Stomach (tissue), 9 donors: Measurements from ENCODE around the gene MUC6. TPM values are rescaled to one million over a fixed set of nuclear protein-coding genes. Genes with fewer than 3 reads are reported as not detected.

Source experiments
- DNase-seq, 2 donors: peaks; one replicate each; pipeline versions ENCODE4 v3.0.0 to v3.0.0-alpha.2; 2013 to 2019
- H3K27ac ChIP-seq, 5 donors: fragments of 200-600 bp in 4 of 5; sonication (generic) in 4 of 5; one replicate each; pipeline ENCODE4 v1.5.1; 2013 to 2019; ENCODE audit warnings: mild to moderate bottlenecking in 1 of 5, moderate library complexity in 1 of 5
- H3K27me3 ChIP-seq, 3 donors: fragments of 200-600 bp; sonication (generic); one replicate each; pipeline ENCODE4 v1.5.1; 2017 to 2019; ENCODE audit warnings: mixed run types in 1 of 3
- H3K36me3 ChIP-seq, 4 donors: fragments of 200-600 bp; sonication (generic); 1 replicate in 3 of 4; 2 replicates in 1 of 4; pipeline ENCODE4 v1.5.1; 2016 to 2019
- H3K4me1 ChIP-seq, 4 donors: fragments of 200-600 bp; sonication (generic); one replicate each; pipeline ENCODE4 v1.5.1; 2016 to 2019
- H3K4me3 ChIP-seq, 4 donors: fragments of 200-600 bp; sonication (generic) in 3 of 4; one replicate each; pipeline ENCODE4 v1.5.1; 2016 to 2019; ENCODE audit warnings: mild to moderate bottlenecking in 1 of 4
- H3K9me3 ChIP-seq, 4 donors: fragments of 200-600 bp; sonication (generic); one replicate each; pipeline ENCODE4 v1.5.1; 2016 to 2019
- EP300 ChIP-seq: sonication (generic); formaldehyde crosslinking; IDR thresholded peaks from one replicate; pipeline ENCODE4 v1.6.1; 2017; ENCODE audit warnings: antibody characterized with exemption
- POLR2A ChIP-seq, 4 donors: fragments of 450-650 bp; IDR thresholded peaks; one replicate each; pipeline ENCODE4 v1.6.1; 2016; ENCODE audit warnings: antibody characterized with exemption in 4 of 4, control low read depth in 2 of 4, mild to moderate bottlenecking in 1 of 4, moderate library complexity in 1 of 4
- POLR2AphosphoS5 ChIP-seq, 3 donors: sonication (generic); formaldehyde crosslinking; IDR thresholded peaks; one replicate each; pipeline ENCODE4 v1.6.1; 2016; ENCODE audit warnings: antibody characterized with exemption in 3 of 3
- WGBS, 5 donors: extraction: QIAGEN DNeasy Blood & Tissue Kit in 3 of 5; methylation state at CpG; one replicate each; pipeline versions ENCODE4 v1.1.5 to v1.1.7; 2013 to 2018; 5-methylcytosine and 5-hydroxymethylcytosine counted together
- intact Hi-C: fragments of 100-400 bp; cut with DNase I; formaldehyde crosslinking; loops from one replicate; pipeline ENCODE4 v1.15.1; 2023; ENCODE audit warnings: low total_unique reads
- polyA plus RNA-seq, 3 donors: library from polyadenylated mRNA; stranded (reverse); fragments of 200-250 nt; gene quantifications; one replicate each; pipeline ENCODE4 v1.2.3, GENCODE V29; 2013
- total RNA-seq, 5 donors: library from RNA; depleted of rRNA; stranded (reverse); fragments of >200 nt; gene quantifications; one replicate each; pipeline versions ENCODE4 v1.1.0 to v1.2.3, GENCODE V29; 2014 to 2016
- TF ChIP-seq, protein P1 (sequence below), 7 experiments: fragments of 450-650 bp in 4 of 7; fragments of 200-600 bp in 3 of 7; sonication (generic) in 3 of 7; IDR thresholded peaks; one replicate each; pipeline ENCODE4 v1.5.1; 2016 to 2019; ENCODE audit warnings: antibody characterized with exemption in 7 of 7, control low read depth in 2 of 7, mild to moderate bottlenecking in 1 of 7
- donor health status: healthy with polysubstance abuse.
- donor health status: Bipolar disorder and iron deficiency.
- donor health status: healthy.

Gene MUC6
- total and polyA plus RNA-seq, 8 donors = 0.29 to 215 (median 108) TPM

DNA sequence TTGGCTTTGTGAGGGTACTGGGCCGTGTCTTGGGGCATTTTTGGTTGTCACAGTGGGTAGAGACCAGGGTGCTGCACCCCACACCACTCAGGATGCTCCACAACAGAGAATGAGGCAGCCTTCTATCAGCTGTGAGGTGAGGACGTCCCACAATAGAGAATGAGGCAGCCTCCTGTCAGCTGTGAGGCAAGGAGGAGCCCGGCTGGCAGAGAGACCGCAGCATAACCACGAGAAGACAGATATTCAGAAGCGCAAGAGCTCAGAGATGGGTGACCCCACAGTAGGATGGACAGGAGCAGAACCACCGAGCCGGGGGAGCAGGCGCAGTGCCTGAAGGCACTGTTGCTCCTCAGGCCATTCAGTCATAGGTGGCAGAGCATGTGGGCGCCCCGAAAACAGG is 63.3 kb downstream of the MUC6 start:
- Histone ChIP-seq H3K27me3 (no peaks in the 10 kb centered on the region), H3K4me1 (peaks cover 0 to 13% (median 1%) of the 10 kb centered on the region in 4 donors), H3K36me3 (peaks cover 56 to 97% (median 92%) of the 10 kb centered on the region in 4 donors), H3K9me3 (no peaks in the 10 kb centered on the region), H3K4me3 (no peak overlapping the region), H3K27ac (no peak overlapping the region)
- DNase-seq = no peak
- 87 to 97% (median 95%) methylated on average over 10 to 11 of the region's 11 CpGs for WGBS, 5 donors
- TF ChIP-seq EP300 (no peak), POLR2A (IDR thresholded peaks at IDR 0.05) (no peak), POLR2AphosphoS5 (IDR thresholded peaks at IDR 0.05) (no peak)
- TF ChIP-seq, protein P1, sequence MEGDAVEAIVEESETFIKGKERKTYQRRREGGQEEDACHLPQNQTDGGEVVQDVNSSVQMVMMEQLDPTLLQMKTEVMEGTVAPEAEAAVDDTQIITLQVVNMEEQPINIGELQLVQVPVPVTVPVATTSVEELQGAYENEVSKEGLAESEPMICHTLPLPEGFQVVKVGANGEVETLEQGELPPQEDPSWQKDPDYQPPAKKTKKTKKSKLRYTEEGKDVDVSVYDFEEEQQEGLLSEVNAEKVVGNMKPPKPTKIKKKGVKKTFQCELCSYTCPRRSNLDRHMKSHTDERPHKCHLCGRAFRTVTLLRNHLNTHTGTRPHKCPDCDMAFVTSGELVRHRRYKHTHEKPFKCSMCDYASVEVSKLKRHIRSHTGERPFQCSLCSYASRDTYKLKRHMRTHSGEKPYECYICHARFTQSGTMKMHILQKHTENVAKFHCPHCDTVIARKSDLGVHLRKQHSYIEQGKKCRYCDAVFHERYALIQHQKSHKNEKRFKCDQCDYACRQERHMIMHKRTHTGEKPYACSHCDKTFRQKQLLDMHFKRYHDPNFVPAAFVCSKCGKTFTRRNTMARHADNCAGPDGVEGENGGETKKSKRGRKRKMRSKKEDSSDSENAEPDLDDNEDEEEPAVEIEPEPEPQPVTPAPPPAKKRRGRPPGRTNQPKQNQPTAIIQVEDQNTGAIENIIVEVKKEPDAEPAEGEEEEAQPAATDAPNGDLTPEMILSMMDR (IDR thresholded peaks at IDR 0.05) = no peak
- intact Hi-C loops = no loop called here

DNA sequence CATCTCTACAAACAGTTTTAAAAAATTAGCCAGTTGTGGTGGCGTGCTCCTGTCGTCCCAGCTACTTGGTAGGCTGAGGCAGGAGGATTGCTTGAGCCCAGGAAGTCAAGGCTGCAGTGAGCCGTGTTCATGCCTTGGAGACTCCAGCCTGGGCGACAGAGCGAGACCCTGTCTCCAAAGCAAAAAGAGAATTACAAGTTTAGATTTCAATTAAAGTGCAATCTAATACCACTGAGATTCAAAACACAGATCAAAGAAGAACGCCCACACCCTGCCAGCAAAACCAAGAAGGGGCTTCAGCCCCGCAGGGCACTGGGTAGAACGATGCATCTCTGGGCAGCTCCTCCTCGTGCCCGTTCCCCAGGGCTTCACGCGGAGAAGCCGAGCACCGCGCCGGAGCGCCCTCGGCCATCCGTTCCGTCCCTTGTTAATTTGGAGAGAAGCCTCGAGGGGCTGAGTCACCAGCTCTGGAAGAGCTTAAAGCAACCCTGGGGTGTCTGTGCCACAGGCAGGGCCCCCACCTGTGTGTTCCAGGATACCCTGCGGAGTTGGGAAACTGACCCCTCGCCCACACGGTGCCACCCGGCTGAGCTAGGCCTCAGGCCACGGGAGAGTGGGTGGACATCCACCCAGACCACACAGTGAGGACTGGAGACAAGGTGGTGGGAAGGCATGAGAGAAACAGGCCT is 63.9 kb downstream of the MUC6 start:
- TF ChIP-seq EP300 (no peak), POLR2A (IDR thresholded peaks at IDR 0.05) (no peak), POLR2AphosphoS5 (IDR thresholded peaks at IDR 0.05) (no peak)
- TF ChIP-seq, protein P1 (IDR thresholded peaks at IDR 0.05) = no peak
- H3K9me3 ChIP-seq = no peaks in the 10 kb centered on the region
- intact Hi-C loops = no loop called here
- WGBS, 5 donors = 94 to 97% (median 97%) methylated on average over 21 to 26 of the region's 26 CpGs
- no peak for DNase-seq
- peaks cover 51 to 96% (median 91%) of the 10 kb centered on the region in 4 donors for H3K36me3 ChIP-seq
- H3K4me3 ChIP-seq = no peak overlapping the region
- no peaks in the 10 kb centered on the region for H3K27me3 ChIP-seq
- H3K27ac ChIP-seq = no peak overlapping the region
- H3K4me1 ChIP-seq = peaks cover 0 to 18% (median 1%) of the 10 kb centered on the region in 4 donors

DNA sequence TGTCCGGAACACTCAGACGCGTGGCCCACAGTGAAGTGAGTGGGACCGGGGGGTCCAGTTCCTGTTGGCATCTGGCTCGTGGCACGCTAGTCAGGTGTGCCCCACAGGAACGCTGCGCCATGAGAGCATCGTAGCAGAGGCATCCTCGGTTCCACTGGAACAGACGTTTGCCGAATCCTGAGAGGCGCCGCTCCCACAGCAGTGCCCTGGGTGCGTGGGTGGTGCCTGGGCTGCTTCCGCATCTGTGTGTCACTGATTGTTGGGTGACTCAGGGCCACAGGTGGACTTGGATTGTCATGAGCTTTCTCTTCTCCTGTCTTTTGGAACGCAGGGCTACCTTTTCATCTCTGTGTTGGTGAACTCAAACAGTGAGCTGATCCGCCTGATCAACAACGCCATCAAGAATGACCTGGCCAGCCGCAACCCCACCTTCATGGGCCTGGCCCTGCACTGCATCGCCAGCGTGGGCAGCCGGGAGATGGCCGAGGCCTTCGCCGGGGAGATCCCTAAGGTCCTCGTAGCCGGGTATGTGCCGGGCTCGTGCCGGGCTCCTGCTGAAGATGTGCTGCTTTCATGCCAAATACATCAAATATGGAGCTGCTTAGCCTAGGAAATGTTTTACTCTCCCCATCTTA is 64.7 kb downstream of the MUC6 start:
- TF ChIP-seq POLR2A (IDR thresholded peaks at IDR 0.05) = no peak
- TF ChIP-seq EP300 = no peak
- no peak for TF ChIP-seq POLR2AphosphoS5 (IDR thresholded peaks at IDR 0.05)
- TF ChIP-seq, protein P1 (IDR thresholded peaks at IDR 0.05) = no peak
- H3K9me3 ChIP-seq = no peaks in the 10 kb centered on the region
- no peak overlapping the region for H3K27ac ChIP-seq
- intact Hi-C loops = no loop called here
- peaks cover 43 to 90% (median 83%) of the 10 kb centered on the region in 4 donors for H3K36me3 ChIP-seq
- no peak for DNase-seq
- 90 to 97% (median 93%) methylated on average over 22 to 31 of the region's 31 CpGs for WGBS, 5 donors
- H3K27me3 ChIP-seq = no peaks in the 10 kb centered on the region
- no peak overlapping the region for H3K4me3 ChIP-seq
- H3K4me1 ChIP-seq = peaks cover 0 to 24% (median 2%) of the 10 kb centered on the region in 4 donors

DNA sequence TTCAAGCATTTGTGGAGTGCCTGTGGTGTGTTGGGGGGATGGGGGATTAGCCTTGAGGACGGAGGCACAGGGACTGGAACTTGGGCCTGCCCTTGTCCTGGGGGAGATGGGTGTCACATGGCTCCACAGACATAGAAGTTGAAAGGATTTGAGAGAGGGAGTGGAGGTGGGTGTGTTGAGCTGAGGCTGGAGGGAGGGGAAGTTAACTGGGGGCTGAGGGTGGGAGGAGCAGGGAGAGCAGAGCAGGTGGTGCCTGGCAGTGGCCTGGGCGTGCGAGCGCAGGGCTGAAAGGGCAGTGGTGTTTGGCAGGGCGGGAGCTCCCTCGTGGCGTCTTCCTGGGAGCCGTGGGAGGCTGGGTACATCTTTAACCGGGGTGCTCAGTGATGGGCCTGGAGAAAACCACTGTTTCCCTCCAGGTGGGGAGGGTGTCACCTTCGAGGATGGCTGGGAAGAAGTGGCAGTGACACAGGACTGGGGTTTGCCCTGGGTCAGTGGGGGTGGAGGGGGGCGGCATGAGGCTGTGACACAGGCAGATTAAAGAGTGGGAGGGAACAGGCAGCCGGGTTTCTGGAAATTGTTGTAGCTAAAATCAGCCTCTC is 65.3 kb downstream of the MUC6 start:
- TF ChIP-seq POLR2A (IDR thresholded peaks at IDR 0.05) (no peak), POLR2AphosphoS5 (IDR thresholded peaks at IDR 0.05) (no peak), EP300 (no peak)
- TF ChIP-seq, protein P1 (IDR thresholded peaks at IDR 0.05) = no peak
- 74 to 86% (median 80%) methylated on average over 12 of the region's 12 CpGs for WGBS, 5 donors
- DNase-seq = no peak
- Histone ChIP-seq H3K4me1 (peaks cover 0 to 31% (median 8%) of the 10 kb centered on the region in 4 donors), H3K27me3 (no peaks in the 10 kb centered on the region), H3K36me3 (peaks cover 43 to 83% (median 76%) of the 10 kb centered on the region in 4 donors), H3K4me3 (no peak overlapping the region), H3K27ac (no peak overlapping the region), H3K9me3 (no peaks in the 10 kb centered on the region)
- intact Hi-C loops = no loop called here
